HEK293T (cell line): ENCODE data around the gene MRPL19.

Experiments
- CTCF ChIA-PET: fragments of 350-600 bp; formaldehyde crosslinking; extraction: SDS; loops from one replicate; lab custom pipeline; 2021; ENCODE audit warnings: antibody characterized with exemption, inconsistent platforms; lab: Yijun Ruan, JAX
- POLR2A ChIA-PET: fragments of 350-600 bp; formaldehyde crosslinking; extraction: SDS; loops from one replicate; lab custom pipeline; 2020; ENCODE audit warnings: antibody characterized with exemption, inconsistent platforms; lab: Yijun Ruan, JAX
- DNase-seq: peaks from one replicate; pipeline ENCODE4 v3.0.0; 2012; ENCODE audit warnings: mixed read lengths; ENCODE audit errors: extremely low spot score
- ARNT ChIP-seq: fragments of 450-650 bp; IDR thresholded peaks from 2 replicates; pipeline ENCODE4 v1.6.1; 2017; ENCODE audit warnings: mild to moderate bottlenecking
- BHLHE40 ChIP-seq: fragments of 450-650 bp; IDR thresholded peaks from 2 replicates; pipeline ENCODE4 v1.6.1; 2016; ENCODE audit warnings: mild to moderate bottlenecking, moderate library complexity, borderline replicate concordance
- CTBP1 ChIP-seq: fragments of 450-650 bp; IDR thresholded peaks from 2 replicates; pipeline ENCODE4 v1.6.1; 2016; ENCODE audit warnings: borderline replicate concordance
- ELF4 ChIP-seq: fragments of 450-650 bp; IDR thresholded peaks from 2 replicates; pipeline ENCODE4 v1.6.1; 2017; ENCODE audit warnings: antibody characterized with exemption
- FOXA1 ChIP-seq: fragments of 450-650 bp; IDR thresholded peaks from 2 replicates; pipeline ENCODE4 v1.6.1; 2016; ENCODE audit warnings: mild to moderate bottlenecking
- FOXK2 ChIP-seq: fragments of 450-650 bp; IDR thresholded peaks from 2 replicates; pipeline ENCODE4 v1.6.1; 2016; ENCODE audit warnings: mild to moderate bottlenecking
- FOXM1 ChIP-seq: fragments of 450-650 bp; IDR thresholded peaks from 2 replicates; pipeline ENCODE4 v1.6.1; 2017; ENCODE audit warnings: mild to moderate bottlenecking, borderline replicate concordance
- HDGF ChIP-seq: fragments of 450-650 bp; IDR thresholded peaks from 2 replicates; pipeline ENCODE4 v1.6.1; 2017; ENCODE audit warnings: antibody characterized with exemption, borderline replicate concordance
- L3MBTL2 ChIP-seq: fragments of 450-650 bp; conservative IDR thresholded peaks from 2 replicates; pipeline ENCODE4 v1.6.1; 2016; ENCODE audit warnings: mild to moderate bottlenecking
- LEF1 ChIP-seq: fragments of 450-650 bp; IDR thresholded peaks from 2 replicates; pipeline ENCODE4 v1.6.1; 2017; ENCODE audit warnings: mild to moderate bottlenecking, borderline replicate concordance
- NFRKB ChIP-seq: fragments of 450-650 bp; IDR thresholded peaks from 2 replicates; pipeline ENCODE4 v1.6.1; 2016; ENCODE audit warnings: mild to moderate bottlenecking, moderate library complexity
- SP1 ChIP-seq: fragments of 450-650 bp; IDR thresholded peaks from 2 replicates; pipeline ENCODE4 v1.6.1; 2017
- SUZ12 ChIP-seq: fragments of 450-650 bp; IDR thresholded peaks from 2 replicates; pipeline ENCODE4 v1.6.1; 2016; ENCODE audit warnings: mild to moderate bottlenecking
- TARDBP ChIP-seq: fragments of 450-650 bp; IDR thresholded peaks from 2 replicates; pipeline ENCODE4 v1.6.1; 2016
- ZNF384 ChIP-seq: fragments of 450-650 bp; IDR thresholded peaks from 2 replicates; pipeline ENCODE4 v1.6.1; 2016
- TF ChIP-seq, protein P1 (sequence below): fragments of 450-650 bp; IDR thresholded peaks from 2 replicates; pipeline ENCODE4 v1.6.1; 2016

Gene MRPL19

DNA sequence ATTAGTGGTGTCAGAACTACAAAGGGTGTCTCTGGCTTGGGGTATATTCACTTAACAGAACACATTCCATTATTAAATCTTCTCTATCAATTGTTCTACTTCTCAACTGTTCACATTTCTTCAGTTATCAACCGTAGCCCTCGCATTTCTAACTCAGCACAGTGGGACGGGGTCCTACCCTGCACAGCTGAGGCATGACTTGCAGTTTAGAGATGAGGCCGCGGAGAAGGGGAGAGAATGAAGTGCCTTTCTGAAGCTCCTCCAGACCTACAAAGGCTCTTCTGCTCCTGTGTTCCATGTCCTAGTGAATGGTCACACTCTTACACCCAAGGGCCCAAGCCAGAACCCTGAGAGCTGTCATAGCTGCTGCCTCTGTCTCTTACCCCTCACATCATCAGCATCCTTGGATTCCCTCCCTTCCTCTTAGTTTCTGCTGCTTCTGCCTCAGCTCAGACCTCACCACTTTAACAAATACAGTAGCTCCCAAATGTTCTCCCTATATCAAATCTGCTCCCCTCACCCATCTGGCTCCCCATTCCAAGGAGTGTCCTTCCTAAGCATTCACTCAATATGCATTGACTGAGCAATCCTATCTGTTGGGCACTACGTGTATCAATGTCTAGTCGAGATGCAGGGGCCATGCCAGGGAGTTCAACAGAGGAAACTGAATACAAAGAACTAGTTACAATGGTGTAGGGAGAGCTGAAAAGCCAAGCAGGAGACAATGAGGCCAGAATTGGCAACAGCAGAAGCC is 34.3 kb upstream of the MRPL19 start:
- no peak for DNase-seq
- TF ChIP-seq L3MBTL2 (no peak), NFRKB (no peak), FOXA1 (no peak), FOXM1 (no peak), ARNT (no peak), LEF1 (no peak), FOXK2 (no peak), ELF4 (no peak)
- ChIA-PET POLR2A (no interaction called here), CTCF (interaction anchor here (0.7 to 1.2 kb wide), 2 partner anchors 52 to 61 kb away, joined by 3 read pairs; partner anchors contain the start of gene EVA1A)

DNA sequence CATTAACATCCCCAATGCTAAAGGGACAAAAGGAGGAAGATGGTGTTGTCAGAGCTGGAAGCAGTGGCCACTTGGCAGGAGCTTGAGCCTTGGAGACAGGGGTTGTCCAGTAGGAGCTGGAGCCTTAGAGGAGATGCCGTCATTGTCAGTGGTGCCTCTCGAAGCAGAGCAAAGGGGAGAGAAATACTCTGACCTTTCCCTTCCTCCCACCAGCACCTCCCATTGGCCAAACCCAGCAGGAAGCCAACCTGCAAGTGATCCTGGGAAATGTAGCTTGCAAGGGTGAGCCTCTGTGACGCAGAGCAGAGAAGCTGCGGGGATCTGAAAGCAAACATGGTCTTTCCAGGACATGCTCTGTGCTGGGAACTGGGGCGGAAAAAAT is 33.7 kb upstream of the MRPL19 start:
- CTCF ChIA-PET, result interaction anchor here (0.7 to 1.2 kb wide), 2 partner anchors 52 to 60 kb away, joined by 3 read pairs; partner anchors contain the start of gene EVA1A
- no peak for TF ChIP-seq SUZ12
- TF ChIP-seq, protein P1, sequence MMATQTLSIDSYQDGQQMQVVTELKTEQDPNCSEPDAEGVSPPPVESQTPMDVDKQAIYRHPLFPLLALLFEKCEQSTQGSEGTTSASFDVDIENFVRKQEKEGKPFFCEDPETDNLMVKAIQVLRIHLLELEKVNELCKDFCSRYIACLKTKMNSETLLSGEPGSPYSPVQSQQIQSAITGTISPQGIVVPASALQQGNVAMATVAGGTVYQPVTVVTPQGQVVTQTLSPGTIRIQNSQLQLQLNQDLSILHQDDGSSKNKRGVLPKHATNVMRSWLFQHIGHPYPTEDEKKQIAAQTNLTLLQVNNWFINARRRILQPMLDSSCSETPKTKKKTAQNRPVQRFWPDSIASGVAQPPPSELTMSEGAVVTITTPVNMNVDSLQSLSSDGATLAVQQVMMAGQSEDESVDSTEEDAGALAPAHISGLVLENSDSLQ, result no peak
- no peak for TF ChIP-seq FOXM1
- no peak for TF ChIP-seq HDGF
- no peak for TF ChIP-seq ARNT
- no peak for TF ChIP-seq CTBP1
- no peak for TF ChIP-seq LEF1
- no peak for TF ChIP-seq ELF4
- TF ChIP-seq BHLHE40, result no peak
- no peak for TF ChIP-seq FOXA1
- no peak for TF ChIP-seq NFRKB
- TF ChIP-seq FOXK2, result no peak
- no peak for TF ChIP-seq L3MBTL2
- TF ChIP-seq TARDBP, result no peak
- POLR2A ChIA-PET, result no interaction called here
- no peak for DNase-seq

DNA sequence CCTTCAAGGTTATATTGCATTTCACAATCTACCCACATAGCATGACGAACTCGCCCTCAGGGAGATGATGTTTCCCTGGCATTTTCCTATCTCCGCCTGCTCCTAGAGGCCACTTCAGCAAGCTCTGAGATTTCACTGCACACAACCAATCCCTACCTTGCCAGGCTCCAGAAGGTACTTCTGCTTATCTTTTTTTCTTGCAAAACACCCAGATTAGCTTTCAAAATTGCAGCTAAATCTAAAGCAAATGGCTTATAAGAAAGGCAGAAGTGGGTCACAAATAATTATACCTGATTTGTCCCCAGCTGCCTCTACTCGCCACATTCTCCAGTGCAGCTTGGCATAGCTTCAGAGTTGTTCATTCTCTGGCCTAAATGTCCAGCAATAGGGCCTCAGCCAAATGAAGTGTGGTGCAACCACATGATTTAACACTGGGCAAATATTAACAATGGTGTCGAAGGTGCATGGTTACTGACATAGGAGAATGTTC is 32.4 kb upstream of the MRPL19 start:
- CTCF ChIA-PET, result no interaction called here
- POLR2A ChIA-PET, result no interaction called here
- TF ChIP-seq SUZ12 (no peak), FOXA1 (no peak), ZNF384 (no peak), BHLHE40 (no peak), CTBP1 (no peak), HDGF (no peak), FOXK2 (no peak), SP1 (no peak), NFRKB (no peak), FOXM1 (no peak), ARNT (no peak), L3MBTL2 (no peak), LEF1 (no peak)
- TF ChIP-seq, protein P1, result no peak
- DNase-seq, result no peak

DNA sequence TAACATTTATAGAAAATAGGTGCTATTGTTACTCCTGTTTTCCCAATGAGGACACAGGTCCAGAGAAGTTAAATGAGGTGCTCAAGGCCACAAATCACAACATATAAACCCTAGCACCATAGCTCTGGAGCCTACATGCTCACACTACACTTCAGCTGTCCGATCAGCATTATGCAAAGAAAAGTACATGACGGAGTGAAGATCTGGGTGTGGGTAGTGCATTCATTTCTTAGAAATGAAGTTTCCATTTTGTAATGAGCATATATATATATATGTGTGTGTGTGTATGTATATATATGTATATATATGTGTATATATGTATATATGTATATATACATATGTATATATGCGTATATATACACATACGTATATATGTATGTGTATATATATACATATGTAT is 30.2 kb upstream of the MRPL19 start:
- ChIA-PET CTCF (interaction anchor here (0.7 kb wide), 1 partner anchor 1485 kb away, joined by 3 read pairs; no protein-coding TSS in a partner anchor), POLR2A (no interaction called here)
- no peak for DNase-seq
- TF ChIP-seq ELF4 (no peak), TARDBP (no peak), ARNT (no peak)

DNA sequence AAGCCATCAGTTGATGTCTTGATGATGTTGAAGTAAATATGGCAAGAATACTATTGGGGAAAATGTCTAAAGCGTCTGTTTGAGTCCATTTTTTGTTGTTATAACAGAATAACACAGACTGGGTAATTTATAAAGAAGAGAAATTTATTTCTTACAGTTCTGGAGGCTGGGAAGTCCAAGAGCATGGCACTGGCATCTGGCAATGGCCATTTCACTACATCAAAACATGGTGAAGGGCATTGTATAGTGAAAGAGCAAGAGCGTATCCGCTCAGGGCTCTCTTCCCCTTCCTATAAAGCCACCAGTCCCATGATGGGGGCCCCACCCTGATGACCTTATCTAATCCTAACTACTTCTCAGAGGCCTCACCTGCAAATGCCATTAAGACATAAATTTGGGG is 29.6 kb upstream of the MRPL19 start:
- POLR2A ChIA-PET, result no interaction called here
- CTCF ChIA-PET, result no interaction called here
- no peak for TF ChIP-seq BHLHE40
- TF ChIP-seq ARNT, result no peak
- DNase-seq, result no peak

DNA sequence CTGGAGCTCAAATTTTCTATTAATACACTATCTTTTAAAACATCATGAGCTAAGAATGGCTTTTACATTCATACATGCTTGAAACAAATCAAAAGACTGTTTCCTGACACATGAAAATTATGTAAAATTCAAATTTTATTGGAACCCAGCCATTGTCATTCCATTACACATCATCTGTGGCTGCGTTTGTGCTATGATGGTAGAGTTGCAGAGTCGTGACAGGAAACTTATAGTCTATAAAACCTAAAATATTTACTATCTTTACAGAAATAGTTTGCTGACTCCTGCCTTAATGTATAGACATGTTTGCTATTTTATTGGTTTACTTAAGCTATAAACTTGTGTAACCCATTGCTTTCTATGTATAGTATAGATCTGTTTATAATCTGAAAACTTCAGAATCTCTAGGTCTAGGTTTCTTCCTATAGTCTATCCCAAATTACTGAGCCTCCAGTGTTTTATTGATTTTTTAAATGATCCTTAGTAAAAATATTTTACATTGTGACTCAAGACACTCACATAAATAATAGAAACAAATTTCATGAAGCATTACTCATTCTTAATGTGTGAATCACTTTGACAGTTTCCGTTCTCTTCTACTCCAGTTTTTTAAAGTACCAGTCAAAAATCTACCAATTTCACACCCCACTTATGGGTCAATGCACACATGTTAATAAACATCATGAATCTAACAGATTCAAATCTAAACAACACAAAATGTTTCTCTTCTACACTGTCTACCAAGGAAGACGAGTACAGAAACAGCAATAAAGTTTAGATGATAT is 26.4 kb upstream of the MRPL19 start:
- ChIA-PET CTCF (interaction anchor here (2.8 kb wide), 1 partner anchor 11 kb away, joined by 8 read pairs; no protein-coding TSS in a partner anchor), POLR2A (no interaction called here)
- TF ChIP-seq FOXK2 (no peak), NFRKB (no peak), FOXM1 (no peak), SP1 (no peak), SUZ12 (no peak)
- no peak for DNase-seq
